K562 (cell line): ENCODE measurements around the gene SUPT3H. TPM values are rescaled to one million over a fixed set of nuclear protein-coding genes. Genes with fewer than 3 reads are reported as not detected.
A peak's percentile ranks its signal among the peaks of the same experiment; 100 is the strongest.

Source experiments
- CBFB ChIP-seq: sonication (generic); formaldehyde crosslinking; IDR thresholded peaks from 2 replicates; pipeline ENCODE4 v1.4.0; 2020; ENCODE audit warnings: mild to moderate bottlenecking, missing genetic modification reagents
- CREB5 ChIP-seq: fragments of 250-450 bp; sonication (Bioruptor Pico); IDR thresholded peaks from 2 replicates; pipeline ENCODE4 v1.5.0; 2020; ENCODE audit warnings: mild to moderate bottlenecking
- DLX4 ChIP-seq: fragments of 250-450 bp; sonication (Bioruptor Pico); IDR thresholded peaks from 2 replicates; pipeline ENCODE4 v1.6.1; 2021; ENCODE audit warnings: mild to moderate bottlenecking
- E2F6 ChIP-seq, 2 experiments: IDR thresholded peaks; 2 replicates each; pipeline ENCODE4 v1.6.1; 2011; ENCODE audit warnings: borderline replicate concordance in 1 of 2, control low read depth in 1 of 2, low read depth in 1 of 2, low read length in 1 of 2, mild to moderate bottlenecking in 1 of 2, mixed read lengths in 1 of 2, moderate library complexity in 1 of 2; ENCODE audit not compliant: insufficient read depth in 1 of 2, insufficient read length in 1 of 2, poor library complexity in 1 of 2, severe bottlenecking in 1 of 2; ENCODE audit errors: extremely low read depth in 1 of 2
- EP400 ChIP-seq: fragments of 450-650 bp; IDR thresholded peaks from 2 replicates; pipeline ENCODE4 v1.6.1; 2017; ENCODE audit warnings: antibody characterized with exemption, mild to moderate bottlenecking, moderate library complexity
- GABPB1 ChIP-seq: sonication (generic); formaldehyde crosslinking; IDR thresholded peaks from 2 replicates; pipeline ENCODE4 v1.8.0; 2022; ENCODE audit warnings: mild to moderate bottlenecking, missing genetic modification reagents
- HMBOX1 ChIP-seq: sonication (generic); IDR thresholded peaks from 2 replicates; pipeline ENCODE4 v1.6.1; 2016
- RBM15 ChIP-seq: fragments of 200-400 bp; formaldehyde crosslinking; IDR thresholded peaks from 2 replicates; pipeline ENCODE4 v1.6.1; 2018; ENCODE audit warnings: mild to moderate bottlenecking, low read length, moderate library complexity; ENCODE audit not compliant: insufficient read depth
- SAFB2 ChIP-seq: fragments of 200-400 bp; formaldehyde crosslinking; IDR thresholded peaks from 2 replicates; pipeline ENCODE4 v1.6.1; 2018; ENCODE audit warnings: borderline replicate concordance, low read length, low read depth, moderate library complexity; ENCODE audit not compliant: severe bottlenecking
- SPI1 ChIP-seq: IDR thresholded peaks from 2 replicates; pipeline ENCODE4 v1.6.1; 2011; ENCODE audit warnings: low read depth, low read length, control low read depth, borderline replicate concordance
- TRIM24 ChIP-seq, 2 experiments: fragments of 450-650 bp; IDR thresholded peaks; 2 replicates each; pipeline ENCODE4 v1.6.1; 2016
- U2AF1 ChIP-seq: fragments of 200-400 bp; formaldehyde crosslinking; optimal IDR thresholded peaks from 2 replicates; pipeline ENCODE3; 2017; ENCODE audit warnings: mild to moderate bottlenecking, low read depth, low read length, moderate library complexity
- ZBTB17 ChIP-seq: fragments of 450-650 bp; formaldehyde crosslinking; IDR thresholded peaks from 2 replicates; pipeline ENCODE4 v1.4.0; 2020; ENCODE audit warnings: mild to moderate bottlenecking
- ZNF232 ChIP-seq: sonication (generic); formaldehyde crosslinking; IDR thresholded peaks from 2 replicates; pipeline ENCODE4 v1.8.0; 2022; ENCODE audit warnings: mild to moderate bottlenecking, missing genetic modification reagents
- ZNF316 ChIP-seq: fragments of 450-650 bp; IDR thresholded peaks from 2 replicates; pipeline ENCODE4 v1.6.1; 2016
- ZNF518B ChIP-seq: fragments of 250-450 bp; sonication (Bioruptor Pico); IDR thresholded peaks from 2 replicates; pipeline ENCODE4 v1.5.0; 2021; ENCODE audit warnings: mild to moderate bottlenecking, moderate library complexity
- ZNF589 ChIP-seq: fragments of 200-800 bp; sonication (Bioruptor generic); IDR thresholded peaks from 2 replicates; pipeline ENCODE4 v1.6.1; 2016; ENCODE audit warnings: low read depth, missing genetic modification characterization, missing compliant biosample characterization
- ZNF639 ChIP-seq, 2 experiments: fragments of 200-800 bp in 1 of 2; sonication (Bioruptor generic) in 1 of 2; sonication (generic) in 1 of 2; formaldehyde crosslinking in 1 of 2; IDR thresholded peaks in 1 of 2; conservative IDR thresholded peaks in 1 of 2; 2 replicates each; pipeline versions ENCODE4 v1.5.0 to v1.6.1; 2016 to 2020; ENCODE audit warnings: missing compliant biosample characterization in 1 of 2, missing genetic modification characterization in 1 of 2, missing genetic modification reagents in 1 of 2
- polyA plus RNA-seq, 8 experiments: library from polyadenylated mRNA; depleted of rRNA in 4 of 8; stranded (reverse) in 5 of 8; unstranded in 3 of 8; fragments of >200 nt; fragmentation: Nextera tagmentation in 2 of 8; fragmentation: Illumina TruSeq in 1 of 8; extraction: Ambion mirVana in 2 of 8; extraction: Trizol in 1 of 8; gene quantifications; 2 replicates each; pipeline versions ENCODE4 v1.2.1 to v1.2.3, GENCODE V29; 2011 to 2014; ENCODE audit warnings: inconsistent platforms in 1 of 8, missing spikeins in 1 of 8
- total RNA-seq, 7 experiments: library from RNA; depleted of rRNA in 6 of 7; stranded (reverse); fragments of >200 nt in 6 of 7; fragmentation: Illumina TruSeq in 2 of 7; extraction: Trizol in 2 of 7; gene quantifications; 2 replicates each; pipeline versions ENCODE4 v1.2.1 to v1.2.3, GENCODE V29; 2011 to 2021; ENCODE audit warnings: low replicate concordance in 1 of 7

Gene SUPT3H
- total and polyA plus RNA-seq, 9 of the 15 experiments (the other 6 are each of a cell fraction or from before 2014, with no cell fraction given), result 7.2 to 16.3 (median 11.9) TPM

GRCh38 chr6:45378334-45378926 lies 696 bp upstream of the SUPT3H start (continued):
- no peak for TF ChIP-seq DLX4
- TF ChIP-seq CBFB (CRISPR knock-in tag), result no peak
- TF ChIP-seq ZNF232 (CRISPR knock-in tag), result no peak
- 0 out of 2 replicates have a peak, but pooled peaks have one; percentile 1 for TF ChIP-seq ZNF316
- TF ChIP-seq SPI1, result peak; percentile 43; the same call in 1 of the 2 replicates
- no peak for TF ChIP-seq TRIM24 (IDR thresholded peaks at IDR 0.05)
- no peak for TF ChIP-seq GABPB1 (CRISPR knock-in tag)
- peak; percentile 68; the same call in 1 of the 2 replicates for TF ChIP-seq CREB5 (CRISPR knock-in tag)
- peak; percentile 49; the same call in 1 of the 2 replicates for TF ChIP-seq EP400
- no peak for TF ChIP-seq HMBOX1
- TF ChIP-seq ZBTB17, result no peak
- no peak for TF ChIP-seq SAFB2
- no peak for TF ChIP-seq RBM15
- no peak for TF ChIP-seq ZNF639 (CRISPR knock-in tag; conservative IDR thresholded peaks at IDR 0.05 in 1 of 2, IDR thresholded peaks at IDR 0.05 in 1 of 2)
- TF ChIP-seq ZNF518B (CRISPR knock-in tag), result no peak
- 0 out of 2 replicates have a peak, but pooled peaks have one; percentile 70 for TF ChIP-seq ZNF589 (CRISPR knock-in tag)
- no peak for TF ChIP-seq E2F6 (IDR thresholded peaks at IDR 0.05; ENCODE audit: borderline replicate concordance in 1 of 2, extremely low read depth in 1 of 2, insufficient read depth in 1 of 2, insufficient read length in 1 of 2, low read depth in 1 of 2, low read length in 1 of 2, poor library complexity in 1 of 2, severe bottlenecking in 1 of 2)
- no peak for TF ChIP-seq U2AF1
